Measurements from ENCODE around the gene SH3BP1. TPM values are rescaled to one million over a fixed set of nuclear protein-coding genes. Genes with fewer than 3 reads are reported as not detected.

Gene SH3BP1
- total and polyA plus RNA-seq, 9 of the 15 experiments (the other 6 are each of a cell fraction or from before 2014, with no cell fraction given): 0.10 to 36.2 (median 10.4) TPM

GRCh38 chr22:37657590-37658132, 18.2 kb downstream of the SH3BP1 start (continued):
- TF ChIP-seq MTF1 (CRISPR knock-in tag; IDR thresholded peaks at IDR 0.05; ENCODE audit: borderline replicate concordance) (no peak), TAF1 (IDR thresholded peaks at IDR 0.05; ENCODE audit: control insufficient read depth, extremely low read depth, insufficient read depth, low read length, severe bottlenecking) (peak; percentile 14), DNMT1 (IDR thresholded peaks at IDR 0.05) (no peak), ZNF444 (CRISPR knock-in tag; IDR thresholded peaks at IDR 0.05) (0 out of 2 replicates have a peak, but pooled peaks have one; percentile 14), CBX8 (IDR thresholded peaks at IDR 0.05; ENCODE audit: borderline replicate concordance, extremely low read depth, low read depth, low read length, poor library complexity, severe bottlenecking) (no peak), ZNF717 (CRISPR knock-in tag; IDR thresholded peaks at IDR 0.05) (no peak), TBP (optimal IDR thresholded peaks at IDR 0.05; ENCODE audit: low read depth, low read length) (peak; percentile 67), PCBP1 (IDR thresholded peaks at IDR 0.05; ENCODE audit: low read depth, low read length, poor library complexity, severe bottlenecking) (no peak), CREM (IDR thresholded peaks at IDR 0.05; ENCODE audit: low read depth) (0 out of 2 replicates have a peak, but pooled peaks have one; percentile 21), GTF2A2 (tag; IDR thresholded peaks at IDR 0.05) (0 out of 2 replicates have a peak, but pooled peaks have one; percentile 47), ZNF175 (CRISPR knock-in tag; IDR thresholded peaks at IDR 0.05; ENCODE audit: low read depth) (no peak), NR1H2 (CRISPR knock-in tag; IDR thresholded peaks at IDR 0.05) (no peak), CAMTA2 (CRISPR knock-in tag; conservative IDR thresholded peaks at IDR 0.05) (no peak), CBX1 (IDR thresholded peaks at IDR 0.05; ENCODE audit: low read depth) (peak; percentile 27; the same call in 1 of the 2 replicates), ZBED1 (IDR thresholded peaks at IDR 0.05) (peak; percentile 81; the same call in 1 of the 2 replicates), ELK3 (CRISPR knock-in tag; IDR thresholded peaks at IDR 0.05) (no peak), REST (IDR thresholded peaks at IDR 0.05; ENCODE audit: borderline replicate concordance) (no peak), REST (CRISPR knock-in tag; IDR thresholded peaks at IDR 0.05; ENCODE audit: low read depth) (no peak), ARID2 (IDR thresholded peaks at IDR 0.05) (no peak)
- TF ChIP-seq, protein P1, sequence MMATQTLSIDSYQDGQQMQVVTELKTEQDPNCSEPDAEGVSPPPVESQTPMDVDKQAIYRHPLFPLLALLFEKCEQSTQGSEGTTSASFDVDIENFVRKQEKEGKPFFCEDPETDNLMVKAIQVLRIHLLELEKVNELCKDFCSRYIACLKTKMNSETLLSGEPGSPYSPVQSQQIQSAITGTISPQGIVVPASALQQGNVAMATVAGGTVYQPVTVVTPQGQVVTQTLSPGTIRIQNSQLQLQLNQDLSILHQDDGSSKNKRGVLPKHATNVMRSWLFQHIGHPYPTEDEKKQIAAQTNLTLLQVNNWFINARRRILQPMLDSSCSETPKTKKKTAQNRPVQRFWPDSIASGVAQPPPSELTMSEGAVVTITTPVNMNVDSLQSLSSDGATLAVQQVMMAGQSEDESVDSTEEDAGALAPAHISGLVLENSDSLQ (IDR thresholded peaks at IDR 0.05): no peak
